Liver (tissue), 3 donors: ENCODE measurements around the gene FITM2.

Source experiments
- GABPA ChIP-seq, 2 donors: IDR thresholded peaks in 1 of 2; conservative IDR thresholded peaks in 1 of 2; 2 replicates each; pipeline ENCODE4 v1.6.1; 2016; ENCODE audit warnings: antibody characterized with exemption in 2 of 2, mild to moderate bottlenecking in 1 of 2, moderate library complexity in 1 of 2
- HNF4G ChIP-seq: IDR thresholded peaks from 2 replicates; pipeline ENCODE4 v1.6.1; 2016; ENCODE audit warnings: antibody characterized with exemption
- JUND ChIP-seq, 2 donors: IDR thresholded peaks; 2 replicates each; pipeline ENCODE4 v1.6.1; 2016; ENCODE audit warnings: antibody characterized with exemption in 2 of 2
- RAD21 ChIP-seq, 2 donors: IDR thresholded peaks; 2 replicates each; pipeline ENCODE4 v1.6.1; 2016; ENCODE audit warnings: antibody characterized with exemption in 2 of 2, mild to moderate bottlenecking in 2 of 2
- SP1 ChIP-seq: IDR thresholded peaks from 2 replicates; pipeline ENCODE4 v1.6.1; 2018; ENCODE audit warnings: antibody characterized with exemption, mild to moderate bottlenecking
- TF ChIP-seq, protein P1 (sequence below): fragments of 150-350 bp; IDR thresholded peaks from 2 replicates; pipeline ENCODE4 v1.5.1; 2017; ENCODE audit warnings: improper control_type of control experiment, low read depth, low read length; ENCODE audit not compliant: missing input control
- TF ChIP-seq, protein P2 (sequence below): IDR thresholded peaks from 2 replicates; pipeline ENCODE4 v1.6.1; 2016; ENCODE audit warnings: antibody characterized with exemption
- TF ChIP-seq, protein P3 (sequence below): IDR thresholded peaks from 2 replicates; pipeline ENCODE4 v1.6.1; 2016; ENCODE audit warnings: antibody characterized with exemption
- donor health status: healthy.
- donor health status: healthy.

DNA sequence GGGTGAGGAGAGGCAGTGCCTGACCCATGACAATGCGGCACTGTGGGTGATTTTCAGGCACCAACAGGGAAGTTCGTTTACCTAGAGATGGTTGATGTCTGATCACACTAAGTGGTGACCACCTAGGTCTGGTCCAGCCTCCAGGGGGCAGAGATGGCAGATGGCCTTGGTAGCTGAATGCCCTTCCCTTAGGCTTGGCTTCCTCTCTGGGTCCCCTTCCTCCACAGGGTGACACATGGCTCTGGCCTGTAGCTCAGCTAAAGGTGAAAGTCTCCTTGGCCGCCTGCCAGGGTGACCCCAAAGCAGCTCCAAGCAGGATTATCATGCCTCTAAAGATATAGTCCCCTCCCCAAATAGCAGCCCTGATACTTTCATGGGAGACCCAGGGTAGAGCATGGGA, 57.5 kb downstream of the FITM2 start:
- TF ChIP-seq, protein P1, sequence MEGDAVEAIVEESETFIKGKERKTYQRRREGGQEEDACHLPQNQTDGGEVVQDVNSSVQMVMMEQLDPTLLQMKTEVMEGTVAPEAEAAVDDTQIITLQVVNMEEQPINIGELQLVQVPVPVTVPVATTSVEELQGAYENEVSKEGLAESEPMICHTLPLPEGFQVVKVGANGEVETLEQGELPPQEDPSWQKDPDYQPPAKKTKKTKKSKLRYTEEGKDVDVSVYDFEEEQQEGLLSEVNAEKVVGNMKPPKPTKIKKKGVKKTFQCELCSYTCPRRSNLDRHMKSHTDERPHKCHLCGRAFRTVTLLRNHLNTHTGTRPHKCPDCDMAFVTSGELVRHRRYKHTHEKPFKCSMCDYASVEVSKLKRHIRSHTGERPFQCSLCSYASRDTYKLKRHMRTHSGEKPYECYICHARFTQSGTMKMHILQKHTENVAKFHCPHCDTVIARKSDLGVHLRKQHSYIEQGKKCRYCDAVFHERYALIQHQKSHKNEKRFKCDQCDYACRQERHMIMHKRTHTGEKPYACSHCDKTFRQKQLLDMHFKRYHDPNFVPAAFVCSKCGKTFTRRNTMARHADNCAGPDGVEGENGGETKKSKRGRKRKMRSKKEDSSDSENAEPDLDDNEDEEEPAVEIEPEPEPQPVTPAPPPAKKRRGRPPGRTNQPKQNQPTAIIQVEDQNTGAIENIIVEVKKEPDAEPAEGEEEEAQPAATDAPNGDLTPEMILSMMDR, result no peak
- TF ChIP-seq RAD21 (IDR thresholded peaks at IDR 0.05), result no peak
- no peak for TF ChIP-seq SP1
- TF ChIP-seq HNF4G, result no peak
- TF ChIP-seq, protein P2, sequence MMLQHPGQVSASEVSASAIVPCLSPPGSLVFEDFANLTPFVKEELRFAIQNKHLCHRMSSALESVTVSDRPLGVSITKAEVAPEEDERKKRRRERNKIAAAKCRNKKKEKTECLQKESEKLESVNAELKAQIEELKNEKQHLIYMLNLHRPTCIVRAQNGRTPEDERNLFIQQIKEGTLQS, result no peak
- TF ChIP-seq, protein P3, sequence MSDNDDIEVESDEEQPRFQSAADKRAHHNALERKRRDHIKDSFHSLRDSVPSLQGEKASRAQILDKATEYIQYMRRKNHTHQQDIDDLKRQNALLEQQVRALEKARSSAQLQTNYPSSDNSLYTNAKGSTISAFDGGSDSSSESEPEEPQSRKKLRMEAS, result no peak
- TF ChIP-seq JUND (IDR thresholded peaks at IDR 0.05), result no peak
- no peak for TF ChIP-seq GABPA (IDR thresholded peaks at IDR 0.05 in 1 of 2, conservative IDR thresholded peaks at IDR 0.05 in 1 of 2)
